Muscle layer of duodenum (tissue), 2 donors: ENCODE data around the gene SCNN1B.

ENCODE experiments used
- H3K27ac ChIP-seq: one replicate; pipeline ENCODE4 v1.7.0; 2013; ENCODE audit warnings: mild to moderate bottlenecking, low read length
- H3K27me3 ChIP-seq: one replicate; pipeline ENCODE4 v1.7.0; 2013; ENCODE audit warnings: low read depth, mild to moderate bottlenecking, control low read depth, low read length
- H3K36me3 ChIP-seq, 2 donors: one replicate each; pipeline ENCODE4 v1.7.0; 2013; ENCODE audit warnings: low read length in 2 of 2, control low read depth in 1 of 2, mild to moderate bottlenecking in 1 of 2; ENCODE audit not compliant: insufficient read depth in 2 of 2, control insufficient read depth in 1 of 2
- H3K4me1 ChIP-seq, 2 donors: one replicate each; pipeline ENCODE4 v1.7.0; 2013; ENCODE audit warnings: low read length in 2 of 2, mild to moderate bottlenecking in 2 of 2, control low read depth in 1 of 2, moderate library complexity in 1 of 2; ENCODE audit not compliant: insufficient read depth in 2 of 2, control insufficient read depth in 1 of 2
- H3K4me3 ChIP-seq, 2 donors: one replicate each; pipeline ENCODE4 v1.7.0; 2013; ENCODE audit warnings: low read length in 2 of 2, low read depth in 1 of 2, mild to moderate bottlenecking in 1 of 2
- H3K9me3 ChIP-seq, 2 donors: one replicate each; pipeline ENCODE4 v1.7.0; 2013; ENCODE audit warnings: low read length in 2 of 2, control low read depth in 1 of 2, mild to moderate bottlenecking in 1 of 2; ENCODE audit not compliant: control insufficient read depth in 1 of 2
- donor health status: healthy.

The SCNN1B gene

DNA sequence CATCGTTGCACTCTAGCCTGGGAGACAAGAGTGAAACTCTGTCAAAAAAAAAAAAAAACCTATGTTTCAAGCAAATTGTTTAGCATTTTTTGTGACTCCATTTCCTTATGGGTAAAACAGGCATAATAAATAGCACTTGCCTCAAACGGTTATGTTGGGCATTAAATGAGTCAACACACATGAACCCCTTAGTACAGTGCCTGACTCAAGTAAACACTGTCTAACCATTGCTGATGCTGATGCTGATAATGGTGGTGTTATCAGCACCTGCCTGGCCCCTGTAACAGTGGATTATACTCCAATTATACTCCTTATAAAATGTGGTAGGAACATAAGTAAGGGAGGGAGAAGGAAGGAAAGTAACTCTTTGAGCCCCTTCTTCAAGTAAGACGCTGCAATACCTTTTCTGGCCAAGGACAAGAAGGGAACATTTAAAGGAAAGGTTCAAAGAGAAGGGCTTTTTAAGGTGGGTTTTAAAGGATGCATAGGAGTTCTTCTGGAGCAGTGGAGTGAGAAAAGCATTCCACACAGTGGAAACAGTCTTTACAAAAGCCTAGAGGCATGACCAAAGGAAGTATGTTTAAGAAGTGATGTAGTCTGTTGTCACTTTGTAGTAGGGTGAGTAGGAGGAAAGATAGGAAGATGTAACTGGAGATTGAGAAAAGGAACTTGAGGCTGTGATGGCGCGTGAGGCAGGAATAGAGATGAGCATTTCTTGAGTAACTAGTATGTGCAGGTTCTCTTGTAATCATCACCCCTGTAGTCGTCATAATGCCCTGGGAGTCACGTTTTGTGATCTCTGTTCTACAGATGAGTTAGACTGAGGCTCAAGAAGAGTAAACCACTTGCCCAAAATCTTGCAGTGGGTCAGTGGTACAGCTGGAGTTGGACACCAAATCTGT is 4.3 kb downstream of the SCNN1B start:
- H3K4me3 ChIP-seq: no peak overlapping the region
- H3K36me3 ChIP-seq: no peaks in the 10 kb centered on the region
- peaks cover 5% of the 10 kb centered on the region for H3K27me3 ChIP-seq
- peaks cover 0 to 4% of the 10 kb centered on the region in 2 donors for H3K9me3 ChIP-seq
- H3K27ac ChIP-seq: no peak overlapping the region
- peaks cover 0 to 8% of the 10 kb centered on the region in 2 donors for H3K4me1 ChIP-seq

DNA sequence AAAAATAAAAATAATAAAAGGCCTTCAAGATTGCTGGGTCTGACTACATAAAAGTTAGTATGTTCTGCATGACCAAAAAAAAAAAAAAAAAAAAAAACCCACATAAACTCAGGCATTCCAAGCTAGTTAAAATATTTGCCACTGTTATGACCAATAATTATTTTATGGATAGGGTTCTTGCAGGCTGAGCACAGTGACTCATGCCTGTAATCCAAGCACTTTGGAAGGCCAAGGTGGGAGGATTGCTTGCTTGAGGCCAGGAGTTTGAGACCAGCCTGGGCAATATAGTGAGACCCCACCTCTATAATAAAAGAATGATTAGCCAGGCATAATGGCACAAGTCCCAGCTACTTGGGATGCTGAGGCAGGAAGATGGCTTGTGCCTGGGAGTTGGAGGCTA is 8.1 kb downstream of the SCNN1B start:
- H3K27ac ChIP-seq: no peak overlapping the region
- H3K4me3 ChIP-seq: no peak overlapping the region
- no peaks in the 10 kb centered on the region for H3K4me1 ChIP-seq
- H3K27me3 ChIP-seq: no peaks in the 10 kb centered on the region
- no peaks in the 10 kb centered on the region for H3K36me3 ChIP-seq
- peaks cover 0 to 4% of the 10 kb centered on the region in 2 donors for H3K9me3 ChIP-seq

DNA sequence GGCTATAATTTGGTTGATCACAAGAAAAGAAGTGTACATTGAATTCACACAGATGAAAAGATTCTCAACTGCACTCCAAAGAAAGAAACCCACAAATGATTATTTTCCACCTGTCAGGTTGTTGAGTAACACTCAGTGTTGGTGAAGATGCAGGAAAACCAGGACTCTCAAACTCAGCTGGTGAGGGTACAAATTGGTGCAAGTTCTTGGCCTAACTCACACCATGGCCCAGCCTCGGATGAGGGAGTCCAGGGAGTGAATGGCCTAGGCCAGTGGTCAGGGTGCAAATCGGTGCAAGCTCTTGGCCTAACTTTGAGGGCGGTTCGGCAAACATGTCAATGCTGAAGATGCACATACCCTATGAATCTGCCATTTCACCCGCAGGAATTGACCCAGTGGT is 8.6 kb downstream of the SCNN1B start:
- H3K4me1 ChIP-seq: no peaks in the 10 kb centered on the region
- H3K9me3 ChIP-seq: peaks cover 0 to 4% of the 10 kb centered on the region in 2 donors
- no peak overlapping the region for H3K27ac ChIP-seq
- H3K36me3 ChIP-seq: no peaks in the 10 kb centered on the region
- no peaks in the 10 kb centered on the region for H3K27me3 ChIP-seq
- no peak overlapping the region for H3K4me3 ChIP-seq

DNA sequence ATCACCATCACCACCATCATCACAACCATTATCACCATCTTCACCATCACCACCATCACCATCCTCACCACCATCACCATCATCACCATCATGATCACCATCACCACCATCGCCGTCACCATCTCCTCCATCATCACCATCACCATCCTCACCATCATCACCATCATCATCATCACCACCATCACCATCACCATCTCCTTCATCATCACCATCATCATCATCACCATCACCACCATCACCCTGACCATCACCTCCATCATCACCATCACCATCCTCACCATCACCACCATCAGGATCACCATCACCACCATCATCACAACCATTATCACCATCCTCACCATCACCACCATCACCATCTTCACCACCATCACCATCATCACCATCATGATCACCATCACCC is 14.1 kb downstream of the SCNN1B start:
- Histone ChIP-seq H3K4me3 (no peak overlapping the region), H3K27me3 (no peaks in the 10 kb centered on the region), H3K9me3 (no peaks in the 10 kb centered on the region), H3K27ac (no peak overlapping the region), H3K4me1 (no peaks in the 10 kb centered on the region), H3K36me3 (no peaks in the 10 kb centered on the region)

DNA sequence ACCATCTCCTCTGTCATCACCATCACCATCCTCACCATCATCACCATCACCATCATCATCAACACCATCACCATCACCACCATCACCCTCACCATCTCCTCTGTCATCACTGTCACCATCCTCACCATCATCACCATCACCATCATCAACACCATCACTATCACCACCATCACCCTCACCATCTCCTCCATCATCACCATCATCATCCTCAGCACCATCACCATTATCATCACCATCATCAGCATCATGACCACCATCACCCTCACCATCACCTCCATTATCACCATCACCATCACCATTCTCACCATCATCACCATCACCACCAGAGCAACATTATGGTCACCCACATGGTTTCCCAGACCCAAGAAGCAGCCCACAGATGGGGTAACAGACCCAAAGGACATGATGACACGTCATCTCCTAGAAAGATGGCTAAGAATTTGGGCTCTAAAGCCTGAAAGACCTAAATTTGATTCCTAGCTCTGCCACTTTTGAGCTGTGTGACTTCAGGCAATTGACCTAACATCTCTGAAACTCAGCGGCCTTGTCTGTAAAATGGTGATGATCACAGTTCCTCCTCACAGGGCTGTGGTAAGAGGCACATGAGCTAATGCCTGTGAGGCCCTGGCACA is 14.6 kb downstream of the SCNN1B start:
- no peak overlapping the region for H3K27ac ChIP-seq
- no peaks in the 10 kb centered on the region for H3K27me3 ChIP-seq
- no peaks in the 10 kb centered on the region for H3K4me1 ChIP-seq
- no peak overlapping the region for H3K4me3 ChIP-seq
- no peaks in the 10 kb centered on the region for H3K9me3 ChIP-seq
- H3K36me3 ChIP-seq: no peaks in the 10 kb centered on the region

DNA sequence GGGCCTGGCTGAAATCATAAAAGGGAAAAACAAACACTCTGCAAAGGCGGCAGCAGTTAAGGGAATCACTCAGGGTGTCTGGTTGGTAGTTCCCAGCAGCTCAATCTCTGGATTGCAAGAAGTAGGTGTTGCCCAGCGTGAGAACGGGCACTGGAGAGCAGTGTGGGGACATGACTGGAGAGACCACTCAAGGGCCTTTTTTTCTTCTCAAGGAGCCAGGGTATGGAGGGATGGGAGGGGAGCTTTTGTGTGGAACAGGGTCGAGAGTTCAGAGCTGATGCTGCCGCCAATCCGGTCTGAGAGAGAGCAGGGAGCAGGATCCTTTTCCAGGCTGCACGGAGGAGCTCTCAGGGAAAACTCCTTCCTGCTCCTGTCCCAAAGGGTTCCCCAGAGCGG is 15.2 kb downstream of the SCNN1B start:
- Histone ChIP-seq H3K4me3 (no peak overlapping the region), H3K9me3 (no peaks in the 10 kb centered on the region), H3K4me1 (no peaks in the 10 kb centered on the region), H3K27me3 (no peaks in the 10 kb centered on the region), H3K27ac (no peak overlapping the region), H3K36me3 (no peaks in the 10 kb centered on the region)

DNA sequence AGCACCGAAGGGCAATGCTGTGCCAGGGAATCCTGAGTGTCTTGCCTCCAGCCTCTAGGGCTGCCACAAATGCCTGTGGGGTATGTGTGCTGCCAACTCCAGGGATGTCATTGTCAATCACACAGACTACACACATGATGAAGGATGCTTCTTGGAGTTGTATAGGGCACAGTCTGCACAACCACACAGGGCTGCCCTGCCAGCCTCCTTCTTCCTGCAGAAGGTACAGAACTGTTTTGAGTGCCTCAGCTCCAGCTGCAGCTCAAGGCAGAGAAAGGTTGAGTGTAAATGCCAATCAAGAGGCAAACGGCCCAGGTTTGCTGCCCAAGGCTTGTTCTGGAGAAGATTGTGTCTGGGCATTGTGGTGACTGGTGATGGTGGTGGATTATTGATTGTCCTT is 15.6 kb downstream of the SCNN1B start:
- no peaks in the 10 kb centered on the region for H3K9me3 ChIP-seq
- H3K4me1 ChIP-seq: no peaks in the 10 kb centered on the region
- H3K4me3 ChIP-seq: no peak overlapping the region
- H3K27ac ChIP-seq: no peak overlapping the region
- H3K27me3 ChIP-seq: no peaks in the 10 kb centered on the region
- H3K36me3 ChIP-seq: no peaks in the 10 kb centered on the region

DNA sequence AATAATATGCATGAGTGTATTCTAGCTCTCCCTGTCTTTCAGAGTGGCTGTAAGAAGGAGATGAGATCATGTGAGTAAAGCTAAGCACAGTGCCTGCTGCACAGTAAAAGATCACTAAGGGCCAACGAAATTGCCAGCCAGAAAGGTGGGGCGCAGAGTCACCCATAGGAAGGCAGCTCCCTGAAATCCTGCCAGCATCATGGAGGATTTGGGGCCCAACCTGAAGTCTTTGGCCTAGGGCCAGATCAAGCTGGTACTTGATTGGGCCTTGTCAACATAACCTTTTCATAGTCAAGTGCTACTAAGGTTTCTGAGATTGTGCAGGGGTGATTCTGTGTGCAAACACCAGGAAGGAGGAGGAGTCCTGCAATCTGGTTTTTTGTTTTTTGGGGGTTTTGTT is 16.5 kb downstream of the SCNN1B start:
- no peak overlapping the region for H3K27ac ChIP-seq

DNA sequence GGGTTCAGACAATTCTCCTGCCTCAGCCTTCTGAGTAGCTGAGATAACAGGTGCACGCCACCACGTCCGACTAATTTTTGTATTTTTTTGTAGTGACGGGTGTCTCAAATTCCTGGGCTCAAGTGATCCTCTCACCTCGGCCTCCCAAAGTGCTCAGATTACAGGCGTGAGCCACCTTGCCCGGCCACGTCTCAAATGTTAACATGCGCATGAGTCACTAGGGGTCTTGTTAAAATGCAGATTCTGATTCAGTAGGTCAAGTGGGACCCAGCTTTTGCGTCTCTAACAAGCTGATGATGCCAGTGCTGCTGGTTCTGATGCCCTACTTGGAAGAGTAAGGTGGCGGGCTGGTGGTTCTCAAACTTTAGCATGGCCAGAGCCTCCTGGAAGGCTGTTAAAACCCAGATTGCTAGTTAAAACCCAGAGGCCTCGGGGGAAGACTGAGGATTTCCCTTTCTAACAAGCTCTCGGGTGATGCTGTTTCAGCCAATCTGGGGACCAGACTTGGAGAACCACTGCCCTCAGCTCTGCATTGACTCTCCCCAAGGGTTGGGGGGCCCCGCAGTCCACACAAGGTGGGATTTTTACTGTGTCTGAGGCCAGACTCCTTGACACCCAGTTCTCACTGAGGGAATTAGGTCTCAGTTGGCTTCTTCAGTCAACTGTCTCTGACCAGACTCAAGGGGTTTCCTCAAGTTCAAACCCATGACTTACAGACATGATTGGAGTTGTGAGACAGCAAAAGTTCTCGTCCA is 17.9 kb downstream of the SCNN1B start:
- H3K27me3 ChIP-seq: no peaks in the 10 kb centered on the region
- H3K9me3 ChIP-seq: no peaks in the 10 kb centered on the region
- H3K27ac ChIP-seq: no peak overlapping the region
- H3K4me3 ChIP-seq: no peak overlapping the region
- H3K4me1 ChIP-seq: no peaks in the 10 kb centered on the region
- no peaks in the 10 kb centered on the region for H3K36me3 ChIP-seq

More for the DNA sequence above, 16.5 kb downstream of the SCNN1B start:
- no peaks in the 10 kb centered on the region for H3K27me3 ChIP-seq
- H3K4me3 ChIP-seq: no peak overlapping the region
- H3K36me3 ChIP-seq: no peaks in the 10 kb centered on the region
- no peaks in the 10 kb centered on the region for H3K9me3 ChIP-seq
- no peaks in the 10 kb centered on the region for H3K4me1 ChIP-seq

DNA sequence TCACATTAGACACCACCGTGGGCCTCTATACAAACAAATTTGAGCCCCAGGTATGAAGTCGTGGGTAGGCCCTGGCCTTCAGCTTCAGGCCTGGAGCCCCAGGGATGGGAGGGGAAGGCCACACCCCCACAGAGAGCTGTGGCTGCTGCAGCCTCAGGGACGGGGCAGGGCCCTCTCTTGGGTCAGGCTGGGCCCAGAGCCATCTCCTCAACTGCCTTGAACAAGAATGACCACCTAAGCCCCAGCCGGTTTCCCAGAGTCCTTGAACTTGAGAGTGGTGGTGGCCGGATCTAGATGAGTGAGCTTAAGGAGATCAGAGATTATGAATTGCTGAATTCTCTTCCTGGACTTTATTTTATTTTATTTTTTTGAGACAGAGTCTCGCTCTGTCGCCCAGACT is 18.6 kb downstream of the SCNN1B start:
- Histone ChIP-seq H3K4me1 (no peaks in the 10 kb centered on the region), H3K36me3 (no peaks in the 10 kb centered on the region), H3K27ac (no peak overlapping the region), H3K4me3 (no peak overlapping the region), H3K9me3 (no peaks in the 10 kb centered on the region), H3K27me3 (no peaks in the 10 kb centered on the region)

DNA sequence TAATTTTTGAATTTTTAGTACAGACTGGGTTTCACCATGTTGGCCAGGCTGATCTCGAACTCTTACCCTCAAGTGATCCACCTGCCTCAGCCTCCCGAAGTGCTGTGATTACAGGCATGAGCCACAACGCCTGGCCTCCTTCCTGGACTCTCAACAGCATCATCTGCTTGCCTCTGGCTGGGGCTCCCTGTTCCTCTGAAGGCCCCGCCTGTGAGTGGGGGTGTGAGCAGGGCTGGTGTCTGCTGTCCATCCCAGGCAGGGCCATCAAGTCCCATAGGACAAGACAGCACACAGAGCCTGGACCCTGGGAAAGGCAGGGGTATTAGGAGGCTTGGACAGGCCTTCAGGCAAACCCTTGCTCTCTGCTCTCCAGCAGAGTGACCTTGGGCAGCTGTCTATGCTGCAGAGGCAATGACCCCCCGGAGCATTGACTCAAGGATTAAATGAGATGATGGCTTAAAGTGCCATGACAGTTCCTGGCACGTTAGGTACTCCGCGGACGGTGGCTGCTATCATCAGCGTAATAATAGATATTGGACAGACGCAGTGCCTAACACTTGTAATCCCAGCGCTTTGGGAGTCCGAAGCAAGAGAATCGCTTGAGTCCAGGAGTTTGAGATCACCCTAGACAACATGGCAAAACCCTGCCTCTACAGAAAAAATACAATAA is 19.2 kb downstream of the SCNN1B start:
- no peak overlapping the region for H3K27ac ChIP-seq
- no peaks in the 10 kb centered on the region for H3K4me1 ChIP-seq
- no peaks in the 10 kb centered on the region for H3K27me3 ChIP-seq
- no peaks in the 10 kb centered on the region for H3K9me3 ChIP-seq
- H3K4me3 ChIP-seq: no peak overlapping the region
- H3K36me3 ChIP-seq: no peaks in the 10 kb centered on the region
